ENCODE measurements around the gene CNOT10. TPM values are rescaled to one million over a fixed set of nuclear protein-coding genes. Genes with fewer than 3 reads are reported as not detected.
A peak's percentile ranks its signal among the peaks of the same experiment; 100 is the strongest.
"Not testable (repeated sequence)": the region's sequence is repeated elsewhere in the genome, so short reads cannot be mapped to it uniquely, and the experiment has no call there.

CNOT10 gene
- polyA plus RNA-seq, 1 donor = 23.4 TPM

DNA sequence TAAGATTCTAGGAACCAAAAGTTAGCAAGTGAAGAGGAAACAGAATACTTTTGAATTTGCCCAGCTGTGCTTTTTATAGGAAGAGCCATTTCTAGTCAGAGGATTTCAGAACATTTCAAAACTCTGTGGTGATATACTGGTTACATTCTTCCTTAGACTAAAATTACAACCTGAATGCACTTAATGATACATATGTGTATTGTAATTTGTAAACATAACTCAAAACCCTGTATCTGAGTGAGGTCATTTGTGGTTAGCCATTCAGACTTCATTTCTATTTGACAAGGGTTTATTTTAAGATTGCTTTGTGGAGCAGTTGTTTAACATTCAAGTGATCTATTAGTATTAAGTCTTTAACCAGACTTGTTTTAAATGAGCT, 73.4 kb downstream of the CNOT10 start:
- no peak for DNase-seq (ENCODE audit: low read depth)

DNA sequence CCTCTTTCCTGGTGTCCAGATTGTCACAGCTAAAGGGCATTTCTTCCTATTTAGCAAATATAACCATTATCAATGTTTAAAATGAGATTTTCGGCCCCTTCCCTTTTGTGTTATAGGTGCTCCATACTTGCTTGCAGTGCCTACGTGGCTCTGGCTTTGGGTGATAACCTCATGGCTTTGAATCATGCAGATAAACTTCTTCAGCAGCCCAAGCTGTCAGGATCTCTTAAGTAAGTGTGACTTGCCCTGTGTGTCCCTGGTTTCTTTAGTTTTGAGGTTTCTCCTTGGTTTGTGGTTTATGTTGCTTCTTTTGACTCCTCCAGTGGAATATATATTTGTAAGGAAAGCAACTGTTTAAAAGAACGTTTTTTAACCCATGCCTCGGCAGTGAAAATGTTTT, 74.4 kb downstream of the CNOT10 start:
- DNase-seq (ENCODE audit: low read depth) = no peak

- DNase-seq (ENCODE audit: low read depth) = no peak
These were observed 79.5 kb downstream of the CNOT10 start for GRCh38 chr3:32764481-32764880.

DNA sequence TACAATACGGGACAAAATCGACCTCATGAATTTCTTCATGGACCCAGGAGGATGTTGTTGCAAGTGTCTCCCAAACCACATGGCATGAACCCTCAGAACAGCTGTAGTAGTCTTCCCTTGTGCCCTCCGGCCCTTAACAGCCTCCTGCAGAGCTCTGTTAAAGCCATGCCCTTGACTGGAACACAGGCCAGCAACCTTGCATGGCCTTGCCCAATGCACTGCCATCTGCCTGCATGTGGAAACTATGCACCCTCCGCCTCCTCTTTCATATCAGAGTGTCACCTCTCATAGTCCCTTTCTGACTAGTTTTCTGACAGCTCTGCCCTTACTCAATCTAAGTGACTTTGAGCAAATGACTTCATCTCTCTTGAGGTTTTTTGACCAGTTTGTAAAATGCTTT, 93.4 kb downstream of the CNOT10 start:
- no peak for DNase-seq (ENCODE audit: low read depth)

- DNase-seq (ENCODE audit: low read depth) = no peak
These were observed 95.2 kb downstream of the CNOT10 start for GRCh38 chr3:32780071-32780734.

- no peak for DNase-seq (ENCODE audit: low read depth)
These were observed 95.8 kb downstream of the CNOT10 start for GRCh38 chr3:32780735-32781210.

DNA sequence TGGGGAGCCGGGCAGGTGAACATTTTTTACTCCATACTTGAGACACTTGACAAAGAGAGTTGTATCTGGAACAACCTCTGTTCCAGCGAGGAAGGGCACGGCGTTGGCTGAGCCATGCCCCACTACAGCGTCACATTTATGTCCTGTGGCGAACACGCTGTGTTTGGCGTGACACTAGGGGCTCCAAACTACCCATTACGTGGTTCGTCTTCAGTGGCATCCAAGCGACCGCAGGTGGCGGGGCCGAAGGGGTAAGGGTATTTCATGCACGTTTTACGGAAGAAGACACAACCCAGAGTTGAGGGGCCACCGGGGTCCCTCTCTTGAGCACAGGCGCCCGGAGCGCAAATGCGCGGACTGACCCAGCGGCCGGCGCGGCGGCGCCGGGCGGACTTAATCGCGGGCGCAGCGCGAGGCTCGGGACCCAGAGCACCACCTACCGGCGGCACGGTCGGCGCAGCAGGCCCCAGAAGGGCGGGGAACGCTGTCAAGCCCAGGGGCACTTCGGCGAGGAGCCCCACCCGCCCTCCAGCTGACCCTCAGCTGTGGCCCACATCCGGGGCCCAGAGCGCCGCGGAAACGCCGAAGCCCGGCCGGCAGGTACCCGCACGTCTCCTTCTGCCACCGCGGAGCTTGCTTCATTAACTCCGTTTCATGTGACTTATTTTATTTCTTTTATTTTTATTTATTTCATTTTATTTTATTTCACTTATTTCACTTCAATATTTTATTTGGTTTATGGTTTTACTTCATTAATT, 96.4 kb downstream of the CNOT10 start:
- DNase-seq (ENCODE audit: low read depth) = peak; percentile 19

GRCh38 chr3:32781969-32782270, 96.9 kb downstream of the CNOT10 start:
- not testable (repeated sequence) for DNase-seq (ENCODE audit: low read depth)

DNA sequence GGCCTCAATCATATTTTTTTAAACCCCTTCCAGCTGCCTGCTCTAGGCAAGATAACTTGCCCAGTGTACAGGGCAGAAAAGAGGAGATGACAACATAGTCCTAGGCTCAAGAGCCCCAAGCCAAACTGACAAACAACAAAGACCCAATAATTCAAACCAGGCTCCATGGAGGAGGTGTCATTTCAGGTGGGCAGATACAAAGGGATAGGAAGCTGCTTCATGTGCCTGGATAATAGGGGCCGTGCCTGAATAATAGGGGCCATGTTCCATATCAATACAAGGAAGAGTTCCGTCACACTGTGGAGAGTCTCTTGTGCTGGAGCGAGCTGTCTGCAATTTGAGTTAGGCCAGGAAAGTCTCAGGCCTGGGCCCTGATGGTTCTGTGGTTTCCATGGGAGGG, 97.4 kb downstream of the CNOT10 start:
- no peak for DNase-seq (ENCODE audit: low read depth)

DNA sequence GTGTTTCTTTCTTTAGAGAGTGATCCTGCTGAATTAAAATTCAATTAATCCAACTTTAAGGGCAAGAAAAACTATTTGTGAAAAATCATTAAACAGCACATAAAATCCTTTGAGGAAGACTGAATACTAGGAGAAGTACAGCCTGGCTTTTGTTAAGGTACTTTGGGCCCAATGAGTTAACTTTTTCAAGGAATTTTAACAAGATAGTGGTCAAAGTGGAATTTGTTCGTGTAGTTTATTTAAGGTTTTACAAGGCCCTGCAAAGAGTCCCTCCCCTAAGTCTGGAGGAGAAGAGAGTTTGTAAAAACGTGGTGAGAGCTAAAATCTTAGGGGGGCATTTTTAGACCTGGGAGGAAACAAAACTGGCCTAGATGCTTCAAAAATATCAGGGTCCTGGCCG, 106.8 kb downstream of the CNOT10 start:
- no peak for DNase-seq (ENCODE audit: low read depth)

DNA sequence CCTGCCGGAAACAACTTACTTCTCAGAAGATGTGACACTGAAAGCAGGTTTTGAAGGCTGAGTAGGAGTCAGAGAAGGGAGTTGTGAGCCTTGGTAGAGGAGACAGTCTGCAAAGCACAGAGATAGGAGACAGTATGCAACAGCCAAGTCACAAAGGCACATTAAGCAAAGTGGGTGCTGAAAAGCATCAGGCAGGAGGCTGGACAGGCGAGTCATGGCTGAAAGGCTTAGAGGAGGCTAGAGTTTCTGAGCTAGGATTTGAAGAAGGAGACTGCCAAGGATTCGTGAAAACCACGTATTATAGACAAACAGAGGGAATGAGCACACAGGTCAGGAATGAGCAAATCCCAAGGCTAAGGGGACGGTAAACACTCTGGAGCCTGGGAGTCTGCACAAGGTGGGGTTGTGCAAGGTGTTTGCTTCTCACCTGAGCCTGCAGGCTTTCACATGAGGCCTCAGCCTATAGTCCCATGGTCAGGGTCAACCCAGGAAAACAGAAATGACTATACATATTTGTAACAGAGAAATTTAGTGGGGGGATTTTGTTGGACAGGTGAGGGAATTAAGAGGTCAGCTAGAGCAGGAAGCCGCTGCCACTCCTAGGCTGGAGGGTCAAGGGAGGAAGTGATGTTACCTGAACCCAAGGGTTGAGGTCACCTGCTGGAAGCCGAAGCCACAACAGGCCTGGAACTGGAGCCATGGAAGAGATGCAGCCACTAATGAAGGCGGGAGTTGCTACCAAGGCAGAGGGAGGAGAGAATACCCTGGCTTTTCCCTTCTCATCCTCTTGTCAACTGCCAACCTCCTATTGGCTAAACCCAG, 109.7 kb downstream of the CNOT10 start:
- DNase-seq (ENCODE audit: low read depth) = no peak

DNA sequence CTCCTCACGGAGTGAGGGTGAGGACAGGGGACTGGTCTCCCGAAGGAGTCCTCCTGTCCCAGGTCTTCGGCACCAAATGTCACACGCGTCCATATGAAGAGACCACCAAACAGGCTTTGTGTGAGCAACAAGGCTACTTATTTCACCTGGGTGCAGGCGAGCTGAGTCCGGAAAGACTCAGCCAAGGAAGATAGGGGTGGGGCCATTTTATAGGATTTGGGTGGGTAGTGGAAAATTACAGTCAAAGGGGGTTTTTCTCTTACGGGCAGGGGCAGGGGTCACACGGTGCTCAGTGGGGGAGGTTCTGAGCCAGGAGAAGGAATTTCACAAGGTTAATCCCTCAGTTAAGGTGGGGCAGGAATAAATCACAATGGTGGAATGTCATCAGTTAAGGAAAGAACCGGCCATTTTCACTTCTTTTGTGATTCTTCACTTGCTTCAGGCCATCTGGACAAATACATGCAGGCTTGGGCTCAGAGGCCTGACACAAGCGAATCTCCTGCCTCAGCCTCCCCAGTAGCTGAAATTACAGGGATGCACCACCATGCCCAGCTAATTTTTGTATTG, 111.5 kb downstream of the CNOT10 start:
- DNase-seq (ENCODE audit: low read depth) = not testable (repeated sequence)

- no peak for DNase-seq (ENCODE audit: low read depth)
These were observed 112.8 kb downstream of the CNOT10 start for GRCh38 chr3:32797776-32798175.

GRCh38 chr3:32801440-32801839, 116.5 kb downstream of the CNOT10 start:
- not testable (repeated sequence) for DNase-seq (ENCODE audit: low read depth)

- DNase-seq (ENCODE audit: low read depth) = no peak
These were observed 128.2 kb downstream of the CNOT10 start for GRCh38 chr3:32813180-32813579.

- no peak for DNase-seq (ENCODE audit: low read depth)
These were observed 129.4 kb downstream of the CNOT10 start for GRCh38 chr3:32814361-32814760.

DNA sequence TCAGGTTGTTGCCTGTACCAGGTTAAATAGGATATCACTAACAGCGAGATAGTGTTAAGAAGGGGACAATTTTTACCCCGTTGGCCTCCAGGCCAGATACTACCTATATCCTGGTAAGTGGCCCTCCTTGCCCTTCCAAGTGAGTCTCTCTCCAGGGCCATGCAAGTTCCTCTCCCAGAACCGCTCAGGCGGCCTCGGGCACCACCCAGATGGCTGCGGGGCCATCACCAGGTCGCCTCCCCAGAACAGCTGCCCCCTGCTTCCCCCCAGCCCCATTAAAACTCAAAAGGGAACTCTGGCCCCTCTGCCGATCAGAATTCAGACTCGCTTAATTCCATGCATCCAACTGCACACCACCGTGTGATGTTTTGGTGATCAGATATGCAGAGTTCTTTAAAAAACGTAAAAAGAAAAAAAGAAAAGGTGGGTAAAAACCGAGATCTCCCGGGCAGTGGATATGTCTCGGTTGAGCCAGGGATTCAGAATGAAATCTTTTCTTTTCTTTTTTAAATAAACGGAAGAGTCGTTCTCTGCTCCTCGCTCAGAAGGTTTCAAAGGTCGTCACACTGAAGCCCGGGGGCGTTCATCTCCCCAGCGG, 131.0 kb downstream of the CNOT10 start:
- DNase-seq (ENCODE audit: low read depth) = no peak

DNA sequence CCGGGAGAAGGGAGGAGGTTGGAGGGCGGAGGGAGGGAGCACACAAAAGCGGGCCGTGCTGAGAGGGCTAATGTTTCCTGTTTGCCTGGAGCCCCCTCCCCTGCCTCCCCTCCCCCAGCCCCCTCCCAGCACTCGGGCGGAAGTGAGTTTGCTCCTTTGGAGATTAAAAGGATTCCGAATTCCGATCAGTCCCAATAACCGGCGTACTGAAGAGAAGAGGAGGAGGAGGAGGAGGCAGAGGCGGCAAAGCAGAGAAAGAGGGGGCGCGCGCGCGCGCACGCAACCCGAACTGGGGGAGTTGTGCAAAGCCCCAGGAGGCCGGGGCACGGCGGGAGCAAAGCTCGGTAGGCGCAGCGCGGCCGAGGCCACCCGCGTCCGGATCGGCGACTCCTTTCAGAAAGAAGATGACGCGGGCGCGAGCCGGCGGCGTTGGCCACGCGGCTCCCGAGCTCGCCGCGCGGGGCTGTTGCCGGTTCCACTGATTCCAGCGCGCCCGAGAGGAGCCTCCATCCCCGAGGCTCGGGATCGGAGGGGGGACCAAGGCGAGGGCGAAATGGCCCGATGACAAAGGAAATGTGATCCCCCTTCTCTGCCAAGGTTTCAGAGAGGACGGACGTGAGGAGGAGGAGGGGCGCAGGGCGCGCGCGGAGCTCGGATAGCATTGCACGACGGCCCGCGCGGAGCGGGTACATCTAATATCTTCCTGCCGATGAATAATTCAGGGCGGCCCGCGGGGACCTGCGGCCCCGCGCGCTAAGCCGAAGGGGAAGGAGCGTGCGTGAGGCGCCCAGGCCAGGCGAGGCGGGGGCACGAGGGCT, 131.7 kb downstream of the CNOT10 start:
- DNase-seq (ENCODE audit: low read depth) = no peak

DNA sequence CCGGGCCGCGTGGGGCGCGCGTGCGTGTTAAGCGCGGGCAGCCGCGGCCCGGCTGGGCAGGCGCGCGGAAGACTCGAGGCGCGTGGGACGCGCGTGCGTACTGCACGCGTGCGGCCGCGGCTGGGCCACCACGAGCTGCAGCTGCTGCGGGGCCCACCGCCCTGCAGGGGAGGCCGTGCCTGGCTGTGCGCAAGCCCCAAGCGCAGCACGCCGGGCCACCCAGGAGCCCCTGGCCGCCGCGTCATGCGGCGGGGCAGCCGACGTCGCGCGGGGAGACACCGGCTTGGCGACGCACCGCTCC, 132.2 kb downstream of the CNOT10 start:
- no peak for DNase-seq (ENCODE audit: low read depth)

- DNase-seq (ENCODE audit: low read depth) = no peak
These were observed 132.7 kb downstream of the CNOT10 start, which contains the start of gene TRIM71 for GRCh38 chr3:32817558-32818228. TRIM71 (plus strand) TSS chr3:32817997; CDS start chr3:32818081, 84 bp downstream.
